Lower leg skin (tissue), 3 donors: ENCODE results near the gene ODF4.

ENCODE experiments used
- POLR2A ChIP-seq, 2 donors: fragments of 450-650 bp; IDR thresholded peaks; one replicate each; pipeline ENCODE4 v1.6.1; 2016 to 2017; ENCODE audit warnings: antibody characterized with exemption in 2 of 2, mild to moderate bottlenecking in 1 of 2, moderate library complexity in 1 of 2
- TF ChIP-seq, protein P1 (sequence below), 3 donors: fragments of 450-650 bp; IDR thresholded peaks; one replicate each; pipeline ENCODE4 v1.5.1; 2016; ENCODE audit warnings: antibody characterized with exemption in 3 of 3, mild to moderate bottlenecking in 3 of 3, moderate library complexity in 2 of 3

GRCh38 chr17:8312726-8313600 is 26.7 kb upstream of the ODF4 start:
- no peak for TF ChIP-seq POLR2A (IDR thresholded peaks at IDR 0.05)
- TF ChIP-seq, protein P1, sequence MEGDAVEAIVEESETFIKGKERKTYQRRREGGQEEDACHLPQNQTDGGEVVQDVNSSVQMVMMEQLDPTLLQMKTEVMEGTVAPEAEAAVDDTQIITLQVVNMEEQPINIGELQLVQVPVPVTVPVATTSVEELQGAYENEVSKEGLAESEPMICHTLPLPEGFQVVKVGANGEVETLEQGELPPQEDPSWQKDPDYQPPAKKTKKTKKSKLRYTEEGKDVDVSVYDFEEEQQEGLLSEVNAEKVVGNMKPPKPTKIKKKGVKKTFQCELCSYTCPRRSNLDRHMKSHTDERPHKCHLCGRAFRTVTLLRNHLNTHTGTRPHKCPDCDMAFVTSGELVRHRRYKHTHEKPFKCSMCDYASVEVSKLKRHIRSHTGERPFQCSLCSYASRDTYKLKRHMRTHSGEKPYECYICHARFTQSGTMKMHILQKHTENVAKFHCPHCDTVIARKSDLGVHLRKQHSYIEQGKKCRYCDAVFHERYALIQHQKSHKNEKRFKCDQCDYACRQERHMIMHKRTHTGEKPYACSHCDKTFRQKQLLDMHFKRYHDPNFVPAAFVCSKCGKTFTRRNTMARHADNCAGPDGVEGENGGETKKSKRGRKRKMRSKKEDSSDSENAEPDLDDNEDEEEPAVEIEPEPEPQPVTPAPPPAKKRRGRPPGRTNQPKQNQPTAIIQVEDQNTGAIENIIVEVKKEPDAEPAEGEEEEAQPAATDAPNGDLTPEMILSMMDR (IDR thresholded peaks at IDR 0.05): no peak
